ENCODE measurements around the gene RAB11FIP2. TPM values are rescaled to one million over a fixed set of nuclear protein-coding genes. Genes with fewer than 3 reads are reported as not detected.
"Not testable (repeated sequence)": the region's sequence is repeated elsewhere in the genome, so short reads cannot be mapped to it uniquely, and the experiment has no call there.

The RAB11FIP2 gene, protein sequence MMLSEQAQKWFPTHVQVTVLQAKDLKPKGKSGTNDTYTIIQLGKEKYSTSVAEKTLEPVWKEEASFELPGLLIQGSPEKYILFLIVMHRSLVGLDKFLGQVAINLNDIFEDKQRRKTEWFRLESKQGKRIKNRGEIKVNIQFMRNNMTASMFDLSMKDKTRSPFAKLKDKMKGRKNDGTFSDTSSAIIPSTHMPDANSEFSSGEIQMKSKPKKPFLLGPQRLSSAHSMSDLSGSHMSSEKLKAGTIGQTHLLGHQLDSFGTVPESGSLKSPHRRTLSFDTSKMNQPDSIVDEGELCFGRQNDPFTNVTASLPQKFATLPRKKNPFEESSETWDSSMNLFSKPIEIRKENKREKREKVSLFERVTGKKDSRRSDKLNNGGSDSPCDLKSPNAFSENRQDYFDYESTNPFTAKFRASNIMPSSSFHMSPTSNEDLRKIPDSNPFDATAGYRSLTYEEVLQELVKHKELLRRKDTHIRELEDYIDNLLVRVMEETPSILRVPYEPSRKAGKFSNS
- 10 to 100 TPM; 13.3 to 44.1 (median 27.3) TPM for total RNA-seq

DNA sequence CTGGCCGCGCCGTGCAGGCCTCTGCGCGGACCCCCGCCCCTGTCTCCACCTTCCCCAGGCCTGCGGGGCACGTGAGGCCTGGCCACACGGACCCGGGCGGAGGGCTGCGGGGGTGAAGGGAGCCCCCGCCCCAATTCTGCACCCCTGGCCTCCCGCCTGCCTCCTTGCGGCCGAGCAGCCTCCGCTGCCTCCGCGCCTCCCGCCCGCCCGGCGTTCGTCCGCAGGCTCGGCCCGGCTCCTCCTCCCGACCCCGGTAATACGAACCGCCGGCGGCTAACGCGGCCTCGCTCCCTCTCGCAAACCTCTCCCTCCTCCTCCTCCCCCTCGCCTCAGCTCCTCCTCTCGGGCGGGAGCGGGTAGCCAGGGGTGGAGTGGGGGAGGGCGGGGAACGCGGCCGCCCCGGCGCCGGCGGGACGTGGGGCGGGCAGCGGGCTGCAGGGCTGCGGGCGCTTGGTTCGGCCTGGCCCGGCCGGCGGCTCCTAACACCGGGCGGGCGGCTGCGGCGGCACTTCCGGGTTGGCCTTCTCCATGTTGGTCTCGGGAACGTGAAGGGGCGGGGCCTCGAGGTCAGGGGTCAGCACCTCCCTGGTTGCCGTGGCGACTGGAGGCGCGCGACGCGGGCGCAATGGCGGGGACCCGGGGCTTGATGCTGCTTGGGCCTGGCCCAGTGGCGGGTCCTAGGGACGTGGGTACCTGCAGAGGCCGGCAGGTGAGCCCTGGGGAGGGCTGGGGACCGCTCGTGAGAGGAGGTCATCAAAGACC, at the start of gene RAB11FIP2:
Gene RAB11FIP2, minus strand, starts transcription at position 547 of the 762 bp plus-strand sequence. CDS start 778 bp downstream, outside the sequence.
- peak; percentile 84 to 92 (median 90) for ATAC-seq (replicated peaks in 6 of 8)
- peak within 1 kb of the TSS; percentile 91 to 95 for H3K27ac ChIP-seq
- 0 to 7% methylated on average over 3 of the region's 83 CpGs; no CpG with 5 or more reads in 8 of the 10 experiments for WGBS, 10 experiments
- in situ Hi-C loops (cut with MboI; ENCODE audit: low pct_unique_long_range_greater_than_20kb in 2 of 9, low sequenced_read_pairs in 9 of 9, unreplicated experiment in 9 of 9) = no loop called here
- peak within 1 kb of the TSS; percentile 65 to 98 (median 89) for H3K4me3 ChIP-seq
- peaks cover 5 to 15% of the 10 kb centered on the region in 2 donors for H3K4me1 ChIP-seq (replicated peaks in 1 of 2)

DNA sequence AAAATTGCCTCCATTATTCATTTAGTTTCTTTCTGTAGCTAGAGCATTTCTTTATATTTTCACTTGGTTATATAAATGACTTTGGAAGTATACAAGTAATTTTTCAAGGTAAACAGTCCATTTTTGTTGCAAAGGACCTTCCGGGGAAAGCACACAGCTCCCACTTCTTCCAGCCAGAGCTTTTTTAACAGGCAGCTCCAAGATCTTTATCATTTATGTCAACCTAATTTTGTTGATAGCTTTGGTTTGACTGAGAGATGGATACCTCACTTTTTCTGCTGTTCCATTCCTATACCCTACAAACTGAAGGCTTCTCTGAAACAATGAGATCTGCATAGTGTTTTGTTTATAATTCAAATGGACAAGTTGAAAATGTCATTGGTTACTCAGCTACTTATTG, 49.3 kb upstream of the RAB11FIP2 start:
- WGBS, 10 experiments = 86 to 100% (median 91%) methylated on average over 1 of the region's 1 CpG; no CpG with 5 or more reads in 4 of the 10 experiments
- in situ Hi-C loops (cut with MboI; ENCODE audit: low pct_unique_long_range_greater_than_20kb in 2 of 9, low sequenced_read_pairs in 9 of 9, unreplicated experiment in 9 of 9) = no loop called here

DNA sequence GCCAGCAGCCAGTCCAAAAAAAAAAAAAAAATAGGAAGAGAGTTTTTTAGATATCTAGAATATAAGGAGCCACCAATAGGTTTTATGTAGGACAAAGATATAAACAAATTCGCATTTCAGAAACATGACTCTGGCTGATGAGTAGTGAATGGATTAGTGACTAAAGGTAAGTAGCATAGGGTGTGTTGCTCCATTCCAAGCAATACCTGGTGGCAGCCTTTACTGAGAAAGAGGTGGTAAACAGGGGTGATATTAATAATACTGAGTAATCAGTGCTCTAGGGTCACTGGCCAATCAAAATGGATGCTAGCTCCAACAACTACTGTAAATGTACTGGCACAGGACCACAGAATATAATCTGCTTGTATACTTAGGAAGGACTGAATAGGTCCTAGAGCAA, 45.5 kb upstream of the RAB11FIP2 start:
- Histone ChIP-seq H3K4me3 (no peak overlapping the region), H3K27ac (no peak overlapping the region), H3K4me1 (replicated peaks in 1 of 2) (no peaks in the 10 kb centered on the region)
- ATAC-seq (replicated peaks in 6 of 8) = no peak
- 70 to 100% (median 100%) methylated on average over 1 of the region's 1 CpG; no CpG with 5 or more reads in 1 of the 10 experiments for WGBS, 10 experiments
- in situ Hi-C loops (cut with MboI; ENCODE audit: low pct_unique_long_range_greater_than_20kb in 2 of 9, low sequenced_read_pairs in 9 of 9, unreplicated experiment in 9 of 9) = no loop called here

More for the DNA sequence above, 49.3 kb upstream of the RAB11FIP2 start:
- no peaks in the 10 kb centered on the region for H3K4me1 ChIP-seq (replicated peaks in 1 of 2)
- H3K27ac ChIP-seq = no peak overlapping the region
- H3K4me3 ChIP-seq = no peak overlapping the region
- no peak for ATAC-seq (replicated peaks in 6 of 8)

DNA sequence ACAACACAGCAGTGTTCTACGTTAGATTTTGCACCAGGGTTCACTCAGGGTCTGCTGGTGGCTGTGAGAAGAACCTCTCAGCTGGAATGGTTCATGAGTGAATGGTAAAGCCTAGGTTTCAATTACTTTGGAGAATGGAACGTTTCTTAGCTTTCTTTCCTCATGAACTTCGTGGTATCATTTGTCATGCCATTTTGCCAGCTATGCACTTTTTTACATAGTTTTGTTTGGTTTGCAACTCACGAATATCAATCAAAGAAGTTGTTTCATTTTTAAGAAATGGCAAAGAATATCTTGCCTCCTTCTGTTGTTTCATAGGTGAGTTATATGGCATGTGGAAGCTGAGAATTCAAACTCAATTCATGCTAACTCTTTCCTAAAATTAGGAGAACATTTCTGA, 34.1 kb upstream of the RAB11FIP2 start:
- no peaks in the 10 kb centered on the region for H3K4me1 ChIP-seq (replicated peaks in 1 of 2)
- no peak overlapping the region for H3K4me3 ChIP-seq
- in situ Hi-C loops (cut with MboI; ENCODE audit: low pct_unique_long_range_greater_than_20kb in 2 of 9, low sequenced_read_pairs in 9 of 9, unreplicated experiment in 9 of 9) = no loop called here
- no peak for ATAC-seq (replicated peaks in 6 of 8)
- no peak overlapping the region for H3K27ac ChIP-seq
- WGBS, 10 experiments = 63 to 100% (median 78%) methylated on average over 1 to 4 of the region's 4 CpGs

DNA sequence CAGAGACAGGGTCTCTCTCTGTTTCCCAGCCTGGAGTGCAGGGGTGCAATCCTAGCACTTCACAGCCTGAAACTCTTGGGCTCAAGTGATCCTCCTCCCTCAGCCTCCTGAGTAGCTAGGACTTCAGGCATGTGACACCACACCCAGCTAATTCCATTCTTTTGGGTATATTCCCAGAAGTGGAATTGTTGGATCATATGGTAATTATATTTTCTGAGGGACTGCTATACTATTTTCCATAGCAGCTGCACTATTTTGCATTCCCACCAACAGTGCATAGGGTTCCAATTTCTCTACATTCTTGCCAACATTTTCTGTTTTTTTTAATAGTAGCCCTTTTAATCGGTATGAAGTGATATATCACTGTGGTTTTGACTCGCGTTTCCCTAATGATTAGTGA, 30.0 kb upstream of the RAB11FIP2 start:
- 11 to 100% (median 86%) methylated on average over 1 to 3 of the region's 3 CpGs; no CpG with 5 or more reads in 1 of the 10 experiments for WGBS, 10 experiments
- in situ Hi-C loops (cut with MboI; ENCODE audit: low pct_unique_long_range_greater_than_20kb in 2 of 9, low sequenced_read_pairs in 9 of 9, unreplicated experiment in 9 of 9) = no loop called here
- Histone ChIP-seq H3K4me1 (replicated peaks in 1 of 2) (no peaks in the 10 kb centered on the region), H3K4me3 (no peak overlapping the region), H3K27ac (no peak overlapping the region)
- peak in 3 of 8 experiments; percentile 53 to 79 (median 79) for ATAC-seq (replicated peaks in 6 of 8)

DNA sequence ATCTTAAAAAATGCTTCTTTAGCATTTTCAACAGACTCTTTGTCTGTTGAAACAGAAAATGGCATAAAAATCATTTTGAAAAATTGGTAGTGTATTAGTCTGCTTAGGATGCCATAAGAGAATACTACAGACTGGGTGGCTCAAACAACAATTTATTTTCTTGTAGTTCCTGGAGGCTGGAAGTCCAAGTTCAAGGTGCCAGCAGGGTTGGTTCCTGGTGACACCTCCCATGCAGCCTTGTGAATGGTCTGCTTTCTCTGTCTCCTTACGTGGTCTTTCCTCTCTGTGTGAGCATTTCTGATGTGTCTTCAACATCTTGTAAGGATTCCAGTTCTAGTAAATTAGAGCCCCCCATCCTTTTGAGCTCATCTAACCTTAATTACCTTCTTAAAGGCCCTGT, 26.1 kb upstream of the RAB11FIP2 start:
- no peak for ATAC-seq (replicated peaks in 6 of 8)
- H3K4me1 ChIP-seq (replicated peaks in 1 of 2) = no peaks in the 10 kb centered on the region
- H3K4me3 ChIP-seq = no peak overlapping the region
- 0 to 100% (median 93%) methylated on average over 1 of the region's 1 CpG; no CpG with 5 or more reads in 6 of the 10 experiments for WGBS, 10 experiments
- in situ Hi-C loops (cut with MboI; ENCODE audit: low pct_unique_long_range_greater_than_20kb in 2 of 9, low sequenced_read_pairs in 9 of 9, unreplicated experiment in 9 of 9) = no loop called here
- H3K27ac ChIP-seq = no peak overlapping the region

DNA sequence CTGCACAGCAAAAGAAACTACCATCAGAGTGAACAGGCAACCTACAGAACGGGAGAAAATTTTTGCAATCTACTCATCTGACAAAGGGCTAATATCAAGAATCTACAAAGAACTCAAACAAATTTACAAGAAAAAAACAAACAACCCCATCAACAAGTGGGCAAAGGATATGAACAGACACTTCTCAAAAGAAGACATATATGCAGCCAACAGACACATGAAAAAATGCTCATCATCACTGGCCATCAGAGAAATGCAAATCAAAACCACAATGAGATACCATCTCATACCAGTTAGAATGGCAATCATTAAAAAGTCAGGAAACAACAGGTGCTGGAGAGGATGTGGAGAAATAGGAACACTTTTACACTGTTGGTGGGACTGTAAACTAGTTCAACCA, 20.6 kb upstream of the RAB11FIP2 start:
- no CpG with 5 or more reads among the region's 1 CpG for WGBS, 10 experiments
- in situ Hi-C loops (cut with MboI; ENCODE audit: low pct_unique_long_range_greater_than_20kb in 2 of 9, low sequenced_read_pairs in 9 of 9, unreplicated experiment in 9 of 9) = not testable (repeated sequence)

DNA sequence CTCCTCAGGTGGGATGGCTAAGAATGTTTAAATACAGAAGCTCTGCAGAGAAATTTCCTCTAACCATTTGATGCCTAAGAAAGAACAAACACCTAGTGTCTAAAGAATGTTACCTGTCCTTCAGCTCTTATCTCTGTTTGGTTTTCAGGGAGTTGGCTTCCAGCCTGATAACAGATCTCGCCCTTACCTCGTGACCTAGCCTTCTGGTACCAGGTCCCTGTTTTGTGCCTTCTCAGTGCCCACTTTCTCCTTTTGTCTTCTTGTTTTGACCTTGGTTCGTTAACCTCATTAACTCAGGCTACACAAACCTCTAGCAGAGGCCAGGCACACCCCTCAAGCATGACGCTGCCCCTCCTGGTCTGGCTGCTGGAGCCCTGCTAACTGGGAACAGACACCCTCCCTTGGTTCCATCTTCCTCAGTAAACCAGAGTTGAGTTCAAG, 16.1 kb upstream of the RAB11FIP2 start:
- 43 to 100% (median 74%) methylated on average over 1 to 4 of the region's 4 CpGs; no CpG with 5 or more reads in 3 of the 10 experiments for WGBS, 10 experiments
- no peak for ATAC-seq (replicated peaks in 6 of 8)
- Histone ChIP-seq H3K4me3 (no peak overlapping the region), H3K27ac (no peak overlapping the region), H3K4me1 (replicated peaks in 1 of 2) (no peaks in the 10 kb centered on the region)
- in situ Hi-C loops (cut with MboI; ENCODE audit: low pct_unique_long_range_greater_than_20kb in 2 of 9, low sequenced_read_pairs in 9 of 9, unreplicated experiment in 9 of 9) = no loop called here

More for the DNA sequence above, 20.6 kb upstream of the RAB11FIP2 start:
- ATAC-seq (replicated peaks in 6 of 8); H3K4me1 ChIP-seq (replicated peaks in 1 of 2); H3K27ac ChIP-seq; H3K4me3 ChIP-seq: not testable (repeated sequence)

DNA sequence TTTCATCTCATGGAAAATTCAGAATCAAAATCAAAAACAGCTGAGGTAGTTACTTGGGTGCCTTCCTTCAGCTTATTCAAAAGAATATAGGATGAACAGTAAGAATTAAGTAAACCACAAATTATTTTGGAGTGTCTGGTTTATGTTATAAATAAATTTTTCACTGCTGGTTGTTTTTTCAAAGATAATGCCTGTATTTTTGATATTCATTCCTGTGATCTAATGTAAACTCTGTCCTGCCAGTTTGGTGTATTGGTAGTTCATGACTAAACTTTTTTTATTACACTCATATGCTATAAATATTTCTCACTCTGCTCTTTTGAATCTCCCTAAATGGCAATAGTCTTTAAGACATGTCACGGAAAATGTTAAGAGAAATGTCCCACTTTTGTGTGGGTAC, 11.6 kb upstream of the RAB11FIP2 start:
- no peak overlapping the region for H3K4me3 ChIP-seq
- ATAC-seq (replicated peaks in 6 of 8) = no peak
- in situ Hi-C loops (cut with MboI; ENCODE audit: low pct_unique_long_range_greater_than_20kb in 2 of 9, low sequenced_read_pairs in 9 of 9, unreplicated experiment in 9 of 9) = loop anchor here in 1 of 9 experiments (10.0 kb wide), 1 partner anchor 176 kb away; no protein-coding TSS in a partner anchor
- H3K27ac ChIP-seq = no peak overlapping the region
- WGBS, 10 experiments = 91 to 100% (median 100%) methylated on average over 1 of the region's 1 CpG
- no peaks in the 10 kb centered on the region for H3K4me1 ChIP-seq (replicated peaks in 1 of 2)

DNA sequence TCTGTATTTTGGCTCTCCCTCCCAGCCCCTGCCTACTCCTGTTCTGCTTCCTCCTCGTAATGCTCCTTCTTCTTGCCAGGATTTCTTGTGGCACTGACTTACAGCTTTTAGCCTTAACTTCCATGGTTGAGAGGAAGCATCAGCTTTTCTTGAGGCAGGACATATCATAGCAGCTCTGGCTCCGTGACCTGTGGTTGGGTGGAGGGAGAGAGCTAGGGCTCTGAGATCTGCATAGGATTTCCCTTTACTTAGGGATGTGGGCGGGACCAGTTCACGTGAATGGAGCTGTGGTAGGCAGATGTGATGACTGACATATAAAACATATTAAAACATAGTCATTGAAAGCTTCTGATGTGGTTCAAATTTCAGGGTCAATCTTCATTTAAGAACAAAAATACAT, 10.6 kb upstream of the RAB11FIP2 start:
- 18 to 100% (median 79%) methylated on average over 1 to 4 of the region's 4 CpGs; no CpG with 5 or more reads in 2 of the 10 experiments for WGBS, 10 experiments
- Histone ChIP-seq H3K4me1 (replicated peaks in 1 of 2) (no peaks in the 10 kb centered on the region), H3K4me3 (no peak overlapping the region), H3K27ac (no peak overlapping the region)
- ATAC-seq (replicated peaks in 6 of 8) = peak in 3 of 8 experiments; percentile 78 to 96 (median 79)
- in situ Hi-C loops (cut with MboI; ENCODE audit: low pct_unique_long_range_greater_than_20kb in 2 of 9, low sequenced_read_pairs in 9 of 9, unreplicated experiment in 9 of 9) = loop anchor here in 1 of 9 experiments (10.0 kb wide), 1 partner anchor 177 kb away; no protein-coding TSS in a partner anchor

DNA sequence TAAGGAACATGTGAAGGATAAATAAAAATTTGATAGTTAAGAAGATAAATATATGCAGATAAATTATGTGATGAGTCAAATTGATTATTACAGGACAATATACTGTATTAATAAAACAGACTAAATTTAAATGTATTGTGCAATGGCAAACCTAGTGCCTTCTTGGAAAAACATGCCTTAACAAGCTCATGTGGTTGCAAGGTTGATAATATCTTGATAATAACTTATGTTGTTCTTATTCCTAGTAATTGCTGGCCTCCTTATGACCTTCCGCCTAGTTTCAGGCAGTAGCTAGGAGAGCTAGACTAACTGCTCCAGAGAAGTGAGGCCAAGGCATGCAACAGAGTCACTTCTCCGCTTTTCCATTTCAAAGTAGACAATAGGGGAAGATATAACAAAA, 7.6 kb upstream of the RAB11FIP2 start:
- Histone ChIP-seq H3K4me3 (no peak overlapping the region), H3K27ac (no peak overlapping the region), H3K4me1 (replicated peaks in 1 of 2) (no peaks in the 10 kb centered on the region)
- no peak for ATAC-seq (replicated peaks in 6 of 8)
- in situ Hi-C loops (cut with MboI; ENCODE audit: low pct_unique_long_range_greater_than_20kb in 2 of 9, low sequenced_read_pairs in 9 of 9, unreplicated experiment in 9 of 9) = loop anchor here in 1 of 9 experiments (10.0 kb wide), 1 partner anchor 180 kb away; no protein-coding TSS in a partner anchor
- 86 to 100% (median 94%) methylated on average over 1 to 2 of the region's 2 CpGs; no CpG with 5 or more reads in 1 of the 10 experiments for WGBS, 10 experiments

DNA sequence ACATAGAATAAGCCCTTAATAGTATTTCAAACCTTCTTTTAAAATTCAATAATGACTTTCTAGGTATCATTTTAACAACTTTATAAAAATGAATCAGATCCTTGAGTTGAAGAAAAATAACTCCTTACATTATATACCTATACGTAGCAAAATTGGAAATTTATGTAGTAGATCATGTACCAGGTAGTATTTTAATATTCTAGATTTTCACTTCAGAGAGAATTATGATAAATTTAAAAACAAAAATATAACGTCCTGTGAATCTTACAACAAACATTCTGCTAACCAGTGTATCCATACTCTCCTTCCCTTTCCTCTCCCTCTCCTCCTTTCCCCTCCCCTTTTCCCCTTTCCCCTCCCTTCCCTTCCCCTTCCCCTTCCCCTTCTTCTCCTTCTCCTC, 6.1 kb upstream of the RAB11FIP2 start:
- WGBS, 10 experiments = 50 to 100% (median 86%) methylated on average over 2 of the region's 2 CpGs; no CpG with 5 or more reads in 5 of the 10 experiments
- Histone ChIP-seq H3K4me1 (replicated peaks in 1 of 2) (no peaks in the 10 kb centered on the region), H3K27ac (no peak overlapping the region), H3K4me3 (no peak overlapping the region)
- in situ Hi-C loops (cut with MboI; ENCODE audit: low pct_unique_long_range_greater_than_20kb in 2 of 9, low sequenced_read_pairs in 9 of 9, unreplicated experiment in 9 of 9) = loop anchor here in 1 of 9 experiments (10.0 kb wide), 1 partner anchor 182 kb away; no protein-coding TSS in a partner anchor
- ATAC-seq (replicated peaks in 6 of 8) = no peak

DNA sequence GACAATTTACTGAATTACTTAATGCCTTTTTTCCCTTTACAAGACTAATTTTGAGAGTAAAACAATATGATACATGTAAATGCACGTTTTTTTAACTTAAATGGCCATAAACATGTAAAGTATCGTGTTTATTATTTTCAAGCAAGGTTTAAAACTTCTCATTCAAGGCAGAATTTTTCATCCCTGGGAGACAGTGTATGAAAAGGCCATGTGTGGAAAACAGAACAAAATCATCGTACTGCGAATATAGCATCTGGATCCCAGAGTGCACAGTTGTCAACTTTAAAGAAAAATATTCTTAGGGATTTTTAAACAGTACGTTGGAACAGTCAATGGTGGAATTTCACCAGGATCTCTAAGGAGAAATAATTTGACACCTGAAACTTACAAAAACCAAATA, 1.1 kb upstream of the RAB11FIP2 start:
- ATAC-seq (replicated peaks in 6 of 8) = no peak
- no peak overlapping the region for H3K27ac ChIP-seq
- 42 to 100% (median 76%) methylated on average over 1 to 5 of the region's 5 CpGs for WGBS, 10 experiments
- peaks cover 5 to 15% of the 10 kb centered on the region in 2 donors for H3K4me1 ChIP-seq (replicated peaks in 1 of 2)
- H3K4me3 ChIP-seq = no peak overlapping the region
- in situ Hi-C loops (cut with MboI; ENCODE audit: low pct_unique_long_range_greater_than_20kb in 2 of 9, low sequenced_read_pairs in 9 of 9, unreplicated experiment in 9 of 9) = no loop called here
